Uterus (tissue), 2 donors: ENCODE data around the gene NHSL1.

ENCODE experiments used
- CTCF ChIP-seq, 4 experiments: fragments of 200-600 bp in 2 of 4; fragments of 450-650 bp in 2 of 4; sonication (generic) in 2 of 4; IDR thresholded peaks; one replicate each; pipeline ENCODE4 v1.5.1; 2016 to 2019; ENCODE audit warnings: antibody characterized with exemption in 4 of 4, mild to moderate bottlenecking in 2 of 4, moderate library complexity in 1 of 4
- POLR2A ChIP-seq, 2 donors: fragments of 450-650 bp; IDR thresholded peaks; one replicate each; pipeline ENCODE4 v1.6.1; 2016; ENCODE audit warnings: antibody characterized with exemption in 2 of 2, mild to moderate bottlenecking in 1 of 2, moderate library complexity in 1 of 2

GRCh38 chr6:138446821-138447220, 52.5 kb downstream of the NHSL1 start:
- TF ChIP-seq POLR2A (IDR thresholded peaks at IDR 0.05): no peak
- TF ChIP-seq CTCF (IDR thresholded peaks at IDR 0.05): no peak
